Stimulated activated CD4-positive, alpha-beta T cell treated with anti-CD3 and anti-CD28 coated beads, TNF-alpha, amount 100 ng/mL, for 1 hour (primary cell): ENCODE data around the gene HEBP2.
A peak's percentile ranks its signal among the peaks of the same experiment; 100 is the strongest.

Experiments used
- DNase-seq, 3 donors: peaks; one replicate each; pipeline ENCODE4 v3.0.0-alpha.2; 2020; ENCODE audit warnings: low read depth in 3 of 3, low spot score in 1 of 3

HEBP2 gene

DNA sequence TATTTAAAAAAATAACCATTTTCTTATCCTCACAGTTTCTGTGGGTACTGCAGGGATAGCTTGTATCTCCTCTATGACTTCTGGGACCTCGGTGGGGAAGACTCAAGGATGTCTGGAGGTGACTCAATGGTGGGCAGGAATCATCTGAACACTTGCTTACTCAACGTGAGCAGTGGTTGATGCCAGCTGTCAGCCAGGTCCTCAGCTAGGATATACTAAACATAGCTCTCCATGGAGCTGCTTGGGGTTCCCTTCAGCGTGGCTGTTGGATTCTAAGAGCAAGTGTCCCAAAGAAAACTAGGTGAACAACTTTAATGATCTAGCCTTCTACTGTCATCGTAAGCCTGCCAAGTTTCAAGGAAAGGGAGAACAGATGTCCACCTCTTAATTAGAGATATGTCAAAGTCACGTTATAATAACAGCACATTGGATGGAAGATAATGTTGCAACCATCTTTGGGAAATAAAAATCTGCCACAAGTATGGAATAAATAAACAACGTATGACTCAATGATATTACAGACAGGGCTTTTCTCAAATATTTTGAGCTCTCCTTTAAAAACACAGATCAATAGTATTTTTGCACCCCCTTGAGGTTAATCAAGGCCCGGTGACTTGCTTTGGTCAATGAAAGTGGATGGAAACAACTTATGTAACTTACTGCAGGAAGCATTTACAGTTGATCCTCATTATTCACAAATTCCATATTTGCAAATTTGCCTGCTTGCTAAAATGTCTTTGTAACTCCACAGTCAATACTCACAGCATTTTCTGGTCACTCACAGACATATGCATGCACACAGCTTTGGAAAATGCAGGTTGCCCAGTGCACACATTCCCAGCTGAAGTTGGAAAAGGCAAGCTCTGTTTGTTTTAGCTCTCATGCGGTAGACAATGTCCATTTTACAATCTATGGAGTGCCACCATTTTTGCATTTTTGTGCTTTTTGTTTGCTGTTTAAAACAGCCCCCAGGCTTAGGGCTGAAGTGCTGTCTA, 6.6 kb upstream of the HEBP2 start:
- no peak for DNase-seq

DNA sequence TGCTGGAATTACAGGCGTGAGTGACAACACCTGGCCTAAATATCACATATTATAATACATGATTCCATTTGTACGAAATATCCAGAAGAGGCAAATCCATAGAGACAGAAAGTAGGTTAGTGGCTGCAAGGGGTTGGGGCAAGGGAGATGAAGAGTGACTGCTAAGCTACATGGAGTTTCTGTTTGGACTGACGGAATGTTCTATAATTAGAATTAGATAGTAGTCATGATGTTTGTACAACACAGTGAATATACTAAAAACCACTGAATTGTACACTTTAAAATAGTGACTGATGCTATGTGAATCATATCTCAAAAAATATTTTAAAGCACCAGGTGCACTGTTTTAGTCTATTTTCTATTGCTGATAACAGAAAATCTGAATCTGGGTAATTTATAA, 3.7 kb upstream of the HEBP2 start:
- DNase-seq, result no peak

DNA sequence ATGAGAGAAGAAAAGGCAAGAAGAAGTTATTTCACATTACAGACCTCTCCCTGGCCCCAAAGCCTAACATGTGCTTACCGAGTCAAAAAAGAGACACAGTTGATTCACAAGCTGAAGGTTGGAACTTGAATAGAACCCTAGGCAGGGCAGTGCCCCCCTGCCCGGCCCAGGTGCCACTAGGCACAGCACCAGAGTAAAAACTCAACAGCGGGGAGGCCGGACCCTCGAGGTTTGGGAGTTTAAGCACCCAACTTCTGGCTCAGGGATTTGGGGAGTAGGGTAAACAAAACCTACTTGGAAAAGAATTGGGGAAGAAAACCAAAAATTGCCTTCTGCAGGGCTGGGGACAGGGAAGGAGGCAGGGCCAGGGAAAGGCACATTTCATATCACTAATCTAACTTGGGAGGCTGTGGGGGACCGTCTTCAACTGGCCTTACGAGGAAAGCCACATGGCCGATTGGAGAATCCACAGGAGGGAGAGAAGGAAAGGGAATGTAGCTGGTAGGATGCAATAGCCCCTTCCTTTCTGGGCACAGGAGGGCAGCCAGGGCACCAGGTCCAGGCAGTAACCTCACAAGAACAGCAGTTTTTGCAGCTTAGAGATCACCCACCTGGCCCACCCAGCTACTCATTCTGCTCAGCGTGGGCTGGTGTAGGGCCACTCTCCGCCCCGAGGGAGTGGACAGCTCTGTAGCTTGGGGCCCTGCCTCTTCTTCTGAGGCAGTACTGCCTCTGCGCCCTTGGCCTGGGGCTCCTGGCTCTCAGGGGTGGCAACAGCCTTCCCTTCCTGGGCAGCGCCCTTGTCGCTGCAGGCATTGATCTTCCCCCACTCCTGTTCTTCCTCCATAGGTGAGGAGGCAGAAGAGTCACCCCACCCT, 1.8 kb upstream of the HEBP2 start:
- DNase-seq, result no peak

DNA sequence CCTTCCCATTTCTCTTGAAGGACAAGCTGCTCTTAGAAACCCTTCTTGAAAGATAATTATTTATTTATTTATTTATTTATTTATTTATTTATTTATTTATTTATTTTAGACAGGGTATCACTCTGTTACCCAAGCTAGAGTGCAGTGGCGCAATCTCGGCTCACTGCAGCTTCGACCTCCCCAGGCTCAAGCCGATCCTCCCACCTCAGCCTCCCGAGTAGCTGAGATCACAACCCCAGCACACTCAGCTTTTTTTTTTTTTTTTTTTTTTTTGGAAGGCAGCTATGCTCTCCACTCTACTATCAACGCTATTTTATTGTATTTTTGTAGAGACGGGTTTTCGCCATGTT, 1.2 kb upstream of the HEBP2 start:
- no peak for DNase-seq

DNA sequence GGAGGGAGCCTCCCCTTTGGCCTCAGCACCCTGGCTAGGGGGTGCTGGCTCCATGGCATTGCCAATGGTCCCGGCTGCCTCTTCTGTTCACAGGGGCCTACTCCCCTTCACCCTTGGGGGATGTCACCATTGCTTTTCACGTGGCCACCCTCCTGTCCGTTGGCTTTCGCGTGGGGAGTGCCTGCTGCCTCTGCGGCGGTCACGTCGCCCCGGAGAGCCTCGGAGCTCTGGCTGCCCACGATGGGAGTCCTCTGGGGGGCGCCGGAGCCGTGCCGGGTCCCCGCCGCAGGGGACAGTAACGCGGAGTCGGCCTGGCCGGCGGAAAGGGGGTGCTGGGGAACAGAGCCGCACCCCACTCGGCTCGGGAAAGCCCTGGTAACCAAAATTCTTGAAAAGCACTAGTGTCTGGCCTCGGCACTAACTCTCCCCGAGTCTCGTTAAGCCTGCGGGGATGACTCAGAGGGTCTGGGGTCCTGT, 661 bp upstream of the HEBP2 start:
- DNase-seq, result no peak

DNA sequence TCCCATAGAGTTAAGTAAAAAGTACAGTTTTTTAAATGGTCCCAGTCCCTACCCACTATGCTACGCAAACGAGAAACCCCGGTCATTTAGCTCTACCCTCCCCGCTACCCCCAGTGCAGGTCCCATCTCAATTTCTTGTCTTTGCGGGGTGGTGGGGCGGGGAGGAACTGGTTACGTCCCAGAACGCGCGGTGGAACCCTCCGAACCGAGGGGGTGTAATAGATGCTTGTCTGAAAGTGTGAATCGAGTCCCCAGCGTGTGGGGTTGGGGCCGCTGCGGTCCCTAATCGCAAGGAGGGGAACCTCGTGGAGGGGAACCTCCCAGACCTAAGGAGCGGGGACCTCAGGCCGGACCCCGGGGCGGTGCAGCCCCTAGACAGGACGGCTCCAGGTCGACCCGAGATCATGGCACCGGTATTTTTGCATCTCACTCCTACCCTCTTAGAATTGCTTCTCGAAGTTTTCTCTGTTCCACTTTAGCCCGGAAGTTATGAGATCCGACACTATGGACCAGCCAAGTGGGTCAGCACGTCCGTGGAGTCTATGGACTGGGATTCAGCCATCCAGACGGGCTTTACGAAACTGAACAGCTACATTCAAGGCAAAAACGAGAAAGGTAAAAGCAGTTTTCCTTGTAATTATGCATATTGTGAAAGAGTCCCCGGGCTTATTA, 779 bp downstream of the HEBP2 start:
- peak in 1 of 3 donors; percentile 8 for DNase-seq

DNA sequence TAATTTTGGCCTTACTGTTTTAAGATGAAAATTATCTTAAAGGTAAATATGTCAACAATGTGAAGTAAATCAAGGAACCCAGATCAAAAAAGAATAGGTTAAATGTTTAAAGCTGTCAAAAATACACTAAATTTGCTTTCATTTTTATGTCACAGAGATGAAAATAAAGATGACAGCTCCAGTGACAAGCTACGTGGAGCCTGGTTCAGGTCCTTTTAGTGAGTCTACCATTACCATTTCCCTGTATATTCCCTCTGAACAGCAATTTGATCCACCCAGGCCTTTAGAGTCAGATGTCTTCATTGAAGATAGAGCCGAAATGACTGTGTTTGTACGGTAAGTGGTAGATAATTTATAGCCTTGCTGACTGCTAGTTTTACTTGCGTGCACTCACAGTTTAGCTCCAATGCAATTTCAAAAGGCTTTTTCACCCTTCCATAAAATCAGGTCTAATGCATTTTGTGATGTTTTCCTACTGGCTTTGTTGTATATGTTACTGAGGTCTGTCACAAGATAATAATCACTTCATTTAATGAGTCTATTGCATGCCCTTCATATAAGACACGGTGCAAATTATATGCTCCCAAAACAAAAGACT, 1.9 kb downstream of the HEBP2 start:
- DNase-seq, result no peak

DNA sequence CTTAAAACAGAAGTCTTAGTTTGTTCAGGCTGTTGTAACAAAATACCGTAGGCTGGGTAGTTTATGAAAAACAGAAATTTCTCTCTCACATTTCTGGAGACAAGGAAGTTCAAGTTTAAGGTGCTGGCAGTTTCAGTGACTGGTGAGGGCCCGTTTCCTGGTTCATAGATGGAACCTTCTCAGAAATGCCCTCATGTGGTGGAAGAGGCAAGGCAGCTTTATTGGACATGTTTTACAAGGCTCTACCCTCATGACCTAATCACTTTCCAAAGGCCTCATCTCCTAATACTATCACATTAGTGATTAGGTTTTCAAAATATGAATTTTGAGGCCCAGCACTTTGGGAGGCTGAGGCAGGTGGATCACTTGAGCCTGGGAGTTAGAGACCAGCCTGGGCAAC, 2.4 kb downstream of the HEBP2 start:
- DNase-seq, result no peak

DNA sequence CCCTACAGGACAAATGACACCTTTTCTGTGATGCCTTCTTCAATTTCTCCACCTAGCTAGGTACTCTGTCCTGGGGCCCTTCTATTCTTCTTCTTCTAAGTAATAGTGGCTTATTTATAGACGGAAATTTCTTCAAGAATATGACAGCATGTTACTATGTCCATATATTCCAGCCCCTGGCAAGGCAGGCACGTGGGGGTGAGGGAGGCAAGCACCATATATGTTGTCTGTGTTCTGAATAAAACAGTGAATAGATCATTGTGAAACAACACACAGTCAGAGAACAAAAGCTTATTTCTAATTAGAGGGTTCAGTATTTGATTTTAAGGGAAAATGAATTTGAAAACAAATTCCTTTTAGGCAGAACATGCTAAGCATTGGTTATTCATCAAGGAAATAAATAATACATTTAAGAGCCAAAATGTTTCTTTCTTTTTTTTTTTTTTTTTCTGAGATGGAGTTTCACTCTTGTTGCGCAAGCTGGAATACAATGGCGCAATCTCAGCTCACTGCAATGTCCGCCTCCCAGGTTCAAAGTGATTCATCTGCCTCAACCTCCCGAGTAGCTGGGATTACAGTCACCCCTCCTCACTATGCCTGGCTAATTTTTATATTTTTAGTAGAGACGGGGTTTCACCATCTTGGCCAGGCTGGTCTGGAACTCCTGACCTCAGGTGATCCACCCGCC, 6.2 kb downstream of the HEBP2 start:
- no peak for DNase-seq

DNA sequence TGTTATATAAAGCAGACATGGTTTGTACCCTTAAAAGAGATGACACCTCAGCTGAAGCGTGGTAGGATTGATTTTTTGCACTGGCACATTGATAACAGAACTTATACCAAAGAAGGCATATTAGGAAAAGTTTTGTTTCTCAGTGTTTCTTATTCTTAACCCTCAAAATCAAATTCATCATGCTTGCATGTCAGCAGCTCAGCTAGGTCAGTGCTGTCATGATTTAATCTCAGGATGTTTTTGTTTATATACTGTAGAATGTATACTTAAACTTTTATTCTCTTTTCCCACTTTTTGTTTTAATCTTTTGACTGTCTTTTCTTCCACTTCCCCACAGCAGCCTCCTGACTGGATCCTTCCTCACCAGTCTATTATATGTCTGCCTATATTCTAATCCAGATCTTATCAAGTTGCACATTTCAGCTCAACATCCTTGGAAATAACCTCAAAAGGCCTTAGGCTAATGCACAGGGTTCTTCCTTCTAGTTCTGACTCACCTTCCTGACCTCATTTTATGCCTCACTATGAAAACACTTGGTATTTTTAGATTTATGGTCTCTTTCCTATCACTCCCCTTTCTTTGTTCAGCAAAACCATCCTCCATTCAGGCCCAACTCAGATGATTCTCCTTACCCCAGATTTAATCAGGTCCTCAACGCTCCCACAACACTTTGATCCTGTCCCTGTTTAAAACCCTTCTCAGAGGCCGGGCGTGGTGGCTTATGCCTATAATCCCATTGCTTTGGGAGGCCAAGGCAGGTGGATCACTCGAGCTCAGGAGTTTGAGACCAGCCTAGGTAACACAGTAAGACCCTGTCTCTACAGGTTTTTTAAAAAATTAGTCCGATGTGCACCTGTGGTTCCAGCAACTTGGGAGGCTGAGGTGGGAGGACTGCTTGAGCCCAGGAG, 7.2 kb downstream of the HEBP2 start:
- no peak for DNase-seq

DNA sequence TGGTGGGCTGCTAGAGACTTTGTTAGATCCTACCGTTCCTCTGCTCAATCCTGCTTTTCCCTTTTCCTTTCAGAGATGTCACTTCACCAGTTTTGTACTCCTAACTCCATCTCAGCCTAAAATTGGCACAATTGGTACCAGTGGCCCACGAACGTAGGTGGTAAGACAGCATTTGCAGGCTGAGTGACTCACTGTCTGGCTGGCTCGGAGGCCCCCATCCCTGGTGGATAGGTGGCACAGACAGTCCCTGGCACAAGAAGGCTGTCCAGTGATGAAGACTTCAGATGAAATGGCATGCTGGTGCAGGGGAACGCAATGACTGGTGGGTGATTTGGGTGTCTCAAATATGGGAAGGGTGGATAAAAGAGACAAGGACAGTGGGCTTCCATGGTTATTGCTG, 11.1 kb downstream of the HEBP2 start:
- DNase-seq, result no peak

DNA sequence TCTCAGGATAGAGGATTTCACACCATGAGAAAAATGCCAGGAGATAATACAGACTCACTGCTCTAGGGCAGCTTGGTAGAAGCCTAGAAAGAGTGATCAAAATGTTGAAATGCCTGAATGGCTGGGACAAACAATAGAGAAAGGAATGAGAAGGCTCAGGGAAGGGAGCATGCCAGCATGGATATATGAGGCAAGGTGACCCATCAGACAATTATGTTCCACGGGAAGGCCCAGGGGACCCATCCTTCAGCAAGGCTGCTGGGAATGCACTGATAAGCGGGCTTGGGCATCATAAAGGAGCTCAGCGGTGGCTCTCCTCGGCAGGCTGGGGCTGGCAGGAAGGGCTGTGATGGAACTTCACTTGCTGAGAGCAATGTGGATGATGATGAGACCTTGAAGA, 12.2 kb downstream of the HEBP2 start:
- no peak for DNase-seq

DNA sequence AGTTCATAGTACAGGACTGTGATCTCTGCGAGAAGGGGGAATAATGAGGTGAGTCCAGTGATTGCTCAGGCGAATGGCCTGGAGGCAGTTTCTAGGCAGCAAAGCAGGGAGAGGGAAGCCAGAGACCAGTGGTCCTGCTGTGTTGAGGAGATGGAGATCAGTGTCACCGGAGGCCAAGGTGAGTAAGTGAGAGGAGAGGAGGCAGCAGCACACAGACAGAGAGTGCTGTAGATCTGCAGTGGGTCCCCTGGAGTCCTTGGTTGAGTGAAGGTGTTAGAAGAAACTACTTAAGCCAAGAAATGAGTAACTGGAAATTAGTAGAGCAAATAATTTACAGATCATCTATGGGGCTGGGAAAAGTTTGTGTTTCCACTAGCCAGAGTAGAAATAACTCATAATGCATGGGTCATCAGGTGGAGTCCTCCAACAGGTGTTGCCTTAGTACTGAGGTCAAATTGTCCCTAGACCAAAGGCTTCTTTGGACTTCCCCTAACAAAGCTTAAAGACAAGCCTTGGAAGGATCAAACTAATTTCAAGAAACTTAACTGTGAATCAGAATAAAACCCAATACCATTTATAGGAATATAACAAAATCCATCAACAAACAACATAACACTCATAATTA, 13.6 kb downstream of the HEBP2 start:
- DNase-seq, result no peak

DNA sequence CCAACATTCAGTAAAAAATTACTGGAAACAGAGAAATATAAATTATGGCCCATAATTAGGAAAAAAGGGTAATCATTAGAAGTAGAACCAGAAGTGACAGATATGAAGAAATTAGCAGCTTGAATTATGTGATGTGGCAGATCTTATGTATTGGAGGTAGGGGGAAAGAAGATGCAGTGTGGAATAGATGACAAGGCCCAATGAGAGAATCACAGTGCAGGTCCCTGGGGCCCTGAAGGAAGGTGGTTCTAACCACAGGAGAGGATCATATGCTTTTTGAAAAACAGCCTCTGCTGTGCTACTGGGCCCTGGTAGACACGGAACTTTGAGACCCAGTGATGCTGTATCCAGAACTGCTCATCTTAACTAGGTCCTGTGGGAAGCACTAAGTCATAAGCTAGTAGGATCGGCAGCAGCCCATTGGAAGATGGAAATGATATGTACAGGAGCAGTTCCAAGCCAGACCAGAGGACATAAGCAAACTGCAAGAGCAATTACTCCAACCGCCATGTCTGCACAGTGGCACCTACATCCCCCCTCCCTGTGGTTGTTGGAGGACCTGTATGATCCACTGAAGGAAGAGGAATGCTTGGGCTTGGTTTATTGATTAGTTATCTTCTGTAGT, 14.2 kb downstream of the HEBP2 start:
- no peak for DNase-seq

DNA sequence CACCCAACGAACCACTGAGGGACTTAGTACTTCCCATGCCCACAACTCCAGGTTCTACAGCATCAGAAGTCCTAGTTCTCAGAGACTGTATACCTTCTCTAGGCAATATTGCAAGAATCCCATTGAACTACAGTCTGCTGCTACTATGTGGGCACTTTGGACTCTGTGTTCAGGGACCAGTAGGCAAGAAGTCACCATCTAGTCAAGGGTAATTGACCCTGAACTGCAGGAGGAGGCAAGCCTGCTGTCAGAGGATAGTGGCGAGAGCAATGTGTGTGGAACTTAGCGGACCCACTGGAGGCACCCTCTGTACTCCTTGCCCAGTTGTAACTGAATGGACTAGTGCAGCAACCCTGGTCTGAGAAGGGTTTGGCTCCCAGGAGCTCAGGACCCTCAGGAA, 15.7 kb downstream of the HEBP2 start:
- no peak for DNase-seq

DNA sequence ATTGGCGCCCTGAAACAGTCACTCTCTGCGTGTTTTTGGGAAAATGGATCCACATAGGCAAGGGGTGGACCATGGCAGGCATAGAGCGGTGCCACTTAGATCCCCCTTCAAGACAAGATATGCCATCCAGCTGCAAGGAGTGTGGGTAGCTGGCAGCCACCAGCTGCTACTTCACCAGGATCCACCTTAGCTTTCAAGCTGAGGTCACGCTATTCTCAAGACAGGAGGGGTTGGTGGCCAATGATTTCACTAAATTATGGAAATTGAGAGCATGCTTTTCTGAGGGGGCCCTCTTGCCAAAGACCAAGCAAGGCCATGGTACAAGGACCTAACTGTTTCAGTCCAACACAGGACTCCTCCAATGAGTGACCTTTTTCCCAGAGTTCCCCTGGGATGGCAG, 16.3 kb downstream of the HEBP2 start:
- no peak for DNase-seq

DNA sequence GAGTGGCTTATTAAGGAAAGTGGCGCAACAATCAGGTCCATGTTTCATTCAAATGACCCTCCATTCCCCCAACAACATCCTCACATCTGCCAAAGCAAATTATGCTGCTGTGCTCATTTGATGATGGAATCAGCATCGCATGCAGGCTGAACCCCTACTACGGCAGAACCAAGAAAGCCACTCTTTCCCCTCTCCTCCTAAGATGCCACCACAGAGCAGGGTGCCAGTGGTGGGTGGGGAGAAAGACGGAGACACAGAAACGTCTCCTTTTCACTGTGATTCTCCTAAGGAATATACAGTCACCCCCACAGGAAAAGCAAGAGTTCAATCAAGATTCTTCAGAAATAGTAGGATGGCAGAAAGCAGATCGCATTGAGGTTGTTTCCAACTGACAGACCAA, 17.1 kb downstream of the HEBP2 start:
- no peak for DNase-seq

DNA sequence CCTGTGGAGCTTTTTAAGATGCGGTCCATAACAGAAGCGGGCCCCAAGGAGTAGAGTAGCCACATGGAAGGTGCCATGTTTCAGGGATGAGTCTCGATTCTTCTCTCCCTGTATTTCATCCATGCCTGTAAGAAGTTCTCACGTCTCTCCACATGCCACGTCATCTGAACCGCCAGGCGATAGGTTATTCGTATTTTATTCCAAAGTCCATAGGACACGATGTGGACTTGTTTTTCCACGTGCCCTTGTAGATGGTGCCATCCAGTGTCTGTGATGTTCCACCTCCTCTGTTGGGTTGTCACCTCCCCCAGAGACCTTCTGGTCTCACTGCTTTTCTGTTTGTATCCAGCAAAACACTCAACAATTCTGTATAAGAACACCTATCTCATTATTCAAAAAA, 17.6 kb downstream of the HEBP2 start:
- no peak for DNase-seq

DNA sequence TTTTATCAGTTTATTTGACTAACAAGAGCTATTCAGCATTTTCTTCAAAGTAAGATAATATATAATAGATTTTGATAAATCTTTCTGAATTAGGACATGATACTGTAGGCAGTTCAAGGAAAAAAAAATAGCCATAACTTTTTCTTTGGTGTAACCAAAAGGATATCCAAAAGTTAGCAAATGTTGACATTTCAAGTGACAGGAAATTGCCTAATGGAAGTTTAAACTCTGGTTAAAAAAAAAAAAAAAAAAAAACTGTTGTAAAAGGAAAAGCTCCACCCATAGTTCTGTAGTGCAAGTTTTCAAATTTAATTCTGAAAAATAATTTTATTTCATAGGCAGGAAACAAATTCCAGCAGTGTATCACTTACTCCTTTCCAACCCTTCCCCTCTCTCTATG, 18.8 kb downstream of the HEBP2 start:
- DNase-seq, result no peak
